ENCODE results near the gene USP27X. TPM values are rescaled to one million over a fixed set of nuclear protein-coding genes. Genes with fewer than 3 reads are reported as not detected.

Gene USP27X
- total and polyA plus RNA-seq, 2 of the 8 experiments (the other 6 are each of a cell fraction or from before 2014, with no cell fraction given): 3.8 to 4.7 TPM

- no peak for TF ChIP-seq CHD7 (IDR thresholded peaks at IDR 0.05; ENCODE audit: insufficient replicate concordance, low read length)
- TF ChIP-seq GTF2F1 (IDR thresholded peaks at IDR 0.05; ENCODE audit: borderline replicate concordance, low read depth, low read length): no peak
- TF ChIP-seq CTBP2 (IDR thresholded peaks at IDR 0.05; ENCODE audit: borderline replicate concordance, insufficient read depth, insufficient read length, low read length): no peak
- TF ChIP-seq HDAC6 (IDR thresholded peaks at IDR 0.05; ENCODE audit: low read depth, low read length): no peak
- TF ChIP-seq TEAD4 (IDR thresholded peaks at IDR 0.05; ENCODE audit: low read depth, low read length): no peak
- no peak for TF ChIP-seq POLR2AphosphoS5 (IDR thresholded peaks at IDR 0.05; ENCODE audit: low read depth, low read length)
- no peak for TF ChIP-seq BACH1 (IDR thresholded peaks at IDR 0.05; ENCODE audit: low read length)
- no peak for TF ChIP-seq TBP (IDR thresholded peaks at IDR 0.05; ENCODE audit: low read depth, low read length)
- no peak for TF ChIP-seq HDAC2 (IDR thresholded peaks at IDR 0.05; ENCODE audit: borderline replicate concordance in 1 of 2, low read depth in 2 of 2, low read length in 2 of 2)
- no peak for TF ChIP-seq SIN3A (conservative IDR thresholded peaks at IDR 0.05 in 1 of 2, IDR thresholded peaks at IDR 0.05 in 1 of 2; ENCODE audit: low read depth in 1 of 2, low read length in 2 of 2)
Observed at GRCh38 chrX:49853661-49854060, 25.6 kb upstream of the USP27X start (continued).
